RWPE1 (cell line): ENCODE data around the gene NFX1.

ENCODE experiments used
- CTCF ChIA-PET: fragments of 350-600 bp; sonication (Branson Sonifier 250); formaldehyde crosslinking; extraction: SDS; loops from one replicate; lab custom pipeline; 2021; lab: Yijun Ruan, JAX
- POLR2A ChIA-PET: fragments of 400-600 bp; formaldehyde crosslinking; extraction: SDS; loops from one replicate; lab custom pipeline; 2020; ENCODE audit warnings: antibody characterized with exemption; ENCODE audit not compliant: low non-redundant PET; lab: Yijun Ruan, JAX
- DNase-seq: peaks from one replicate; pipeline ENCODE4 v3.0.0; 2012; ENCODE audit warnings: low spot score
- H3K27ac ChIP-seq: fragments of 450-650 bp; 2 replicates; pipeline ENCODE4 v1.5.1; 2017
- CTCF ChIP-seq: fragments of 450-650 bp; conservative IDR thresholded peaks from 2 replicates; pipeline ENCODE4 v1.5.1; 2017; ENCODE audit warnings: low read depth, mild to moderate bottlenecking

NFX1 gene

GRCh38 chr9:33403941-33404787 is 113.8 kb downstream of the NFX1 start:
- no peak for TF ChIP-seq CTCF
- ChIA-PET POLR2A (no interaction called here), CTCF (interaction anchor here (0.6 to 2.7 kb wide), 14 partner anchors 11 to 318 kb away, joined by 3 to 33 read pairs (median 5); partner anchors contain the start of gene AQP3)
- DNase-seq = no peak
- peak overlapping the region; percentile 33 for H3K27ac ChIP-seq

GRCh38 chr9:33404788-33405362 is 114.6 kb downstream of the NFX1 start:
- no peak for TF ChIP-seq CTCF
- H3K27ac ChIP-seq = peak overlapping the region; percentile 33
- ChIA-PET POLR2A (no interaction called here), CTCF (interaction anchor here (0.7 to 2.7 kb wide), 8 partner anchors 10 to 310 kb away, joined by 3 to 33 read pairs (median 7); partner anchors contain the start of gene AQP3)
- DNase-seq = no peak

GRCh38 chr9:33407061-33407460 is 116.7 kb downstream of the NFX1 start:
- DNase-seq = no peak
- POLR2A ChIA-PET = no interaction called here
- CTCF ChIA-PET = interaction anchor here (1.3 to 2.8 kb wide), 2 partner anchors 46 to 59 kb away, joined by 6 to 12 read pairs; no protein-coding TSS in a partner anchor
- TF ChIP-seq CTCF = no peak
- peak overlapping the region; percentile 63; the same call in 1 of the 2 replicates for H3K27ac ChIP-seq

- POLR2A ChIA-PET = interaction anchor here (0.6 kb wide), 1 partner anchor 37 kb away, joined by 3 read pairs; no protein-coding TSS in a partner anchor
- H3K27ac ChIP-seq = peak overlapping the region; percentile 63
- peak; percentile 58 for DNase-seq
- CTCF ChIA-PET = interaction anchor here (0.6 to 2.8 kb wide), 3 partner anchors 9 to 58 kb away, joined by 4 to 12 read pairs (median 6); no protein-coding TSS in a partner anchor
- TF ChIP-seq CTCF = no peak
These were observed 117.8 kb downstream of the NFX1 start for GRCh38 chr9:33408087-33408486.

GRCh38 chr9:33414268-33414667 is 124.0 kb downstream of the NFX1 start:
- POLR2A ChIA-PET = no interaction called here
- no peak for TF ChIP-seq CTCF
- CTCF ChIA-PET = interaction anchor here (1.6 to 2.0 kb wide), 3 partner anchors 10 to 52 kb away, joined by 4 to 11 read pairs (median 5); no protein-coding TSS in a partner anchor
- H3K27ac ChIP-seq = peak overlapping the region; percentile 70
- no peak for DNase-seq

- DNase-seq = no peak
- no peak for TF ChIP-seq CTCF
- POLR2A ChIA-PET = no interaction called here
- H3K27ac ChIP-seq = peak overlapping the region; percentile 70
- CTCF ChIA-PET = interaction anchor here (0.7 to 2.0 kb wide), 4 partner anchors 11 to 259 kb away, joined by 3 to 11 read pairs (median 8); no protein-coding TSS in a partner anchor
These were observed 124.7 kb downstream of the NFX1 start for GRCh38 chr9:33414889-33415500.
